Prostate gland (tissue), 2 donors: ENCODE results near the gene FRMPD4. TPM values are rescaled to one million over a fixed set of nuclear protein-coding genes. Genes with fewer than 3 reads are reported as not detected.

Source experiments
- DNase-seq: peaks from one replicate; pipeline ENCODE4 v3.0.0-alpha.2; 2019; ENCODE audit warnings: low spot score
- H3K27ac ChIP-seq, 2 donors: fragments of 200-600 bp; sonication (generic); 2 replicates each; pipeline ENCODE4 v1.5.1; 2017 to 2019
- H3K27me3 ChIP-seq: fragments of 200-600 bp; sonication (generic); replicated peaks from 2 replicates; pipeline ENCODE4 v1.5.1; 2019; ENCODE audit not compliant: insufficient read depth
- H3K36me3 ChIP-seq, 2 donors: fragments of 200-600 bp; sonication (generic); 1 replicate in 1 of 2; 2 replicates in 1 of 2; pipeline versions ENCODE4 v1.5.1 to v1.8.1; 2017 to 2019
- H3K4me1 ChIP-seq: fragments of 200-600 bp; sonication (generic); replicated peaks from 2 replicates; pipeline ENCODE4 v1.5.1; 2019
- H3K4me3 ChIP-seq, 2 donors: fragments of 200-600 bp; sonication (generic); 2 replicates each; pipeline ENCODE4 v1.5.1; 2017 to 2019
- H3K9me3 ChIP-seq: fragments of 200-600 bp; sonication (generic); 2 replicates; pipeline ENCODE4 v1.5.1; 2017
- POLR2A ChIP-seq: fragments of 450-650 bp; IDR thresholded peaks from one replicate; pipeline ENCODE4 v1.6.1; 2016; ENCODE audit warnings: antibody characterized with exemption, mild to moderate bottlenecking
- POLR2AphosphoS5 ChIP-seq: sonication (generic); formaldehyde crosslinking; IDR thresholded peaks from one replicate; pipeline ENCODE4 v1.6.1; 2017; ENCODE audit warnings: antibody characterized with exemption
- WGBS: methylation state at CpG from one replicate; pipeline ENCODE4 v1.1.5; 2018; 5-methylcytosine and 5-hydroxymethylcytosine counted together
- intact Hi-C: fragments of 100-400 bp; cut with DNase I; formaldehyde crosslinking; loops from one replicate; pipeline ENCODE4 v1.14.2; 2022
- total RNA-seq, 2 donors: library from RNA; depleted of rRNA; stranded (reverse); fragments of >200 nt; gene quantifications; one replicate each; pipeline ENCODE4 v1.1.0, GENCODE V29; 2016
- TF ChIP-seq, protein P1 (sequence below), 4 experiments: fragments of 200-600 bp in 2 of 4; fragments of 450-650 bp in 2 of 4; sonication (generic) in 2 of 4; IDR thresholded peaks; 1 replicate in 3 of 4; 2 replicates in 1 of 4; pipeline ENCODE4 v1.5.1; 2016 to 2019; ENCODE audit warnings: antibody characterized with exemption in 4 of 4, mild to moderate bottlenecking in 2 of 4, moderate library complexity in 2 of 4

The FRMPD4 gene
- total RNA-seq, 2 donors from 2014 or later, result 0.09 to 1.2 TPM

DNA sequence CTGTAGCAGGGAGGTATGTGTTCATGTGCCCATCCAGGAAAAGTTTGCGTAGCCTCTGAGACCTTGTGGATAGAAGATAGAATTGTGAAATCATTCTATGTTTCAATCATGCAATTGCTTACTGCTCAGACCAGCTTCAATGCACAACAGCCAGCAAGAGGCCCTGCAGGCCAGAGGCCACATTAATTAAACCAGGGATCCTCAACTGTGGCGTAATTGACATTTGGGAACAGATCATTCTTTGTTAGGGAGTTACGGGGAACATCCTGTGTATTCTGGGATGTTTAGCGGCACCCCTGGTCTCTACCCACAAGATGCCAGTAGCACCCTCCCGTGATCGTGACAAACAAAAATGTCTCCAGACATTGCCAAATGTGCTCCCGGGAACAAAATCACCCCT is 566.4 kb downstream of the FRMPD4 start:
- H3K36me3 ChIP-seq, result no peaks in the 10 kb centered on the region
- H3K4me1 ChIP-seq, result no peaks in the 10 kb centered on the region
- WGBS, result 76% methylated on average over 7 of the region's 7 CpGs
- H3K4me3 ChIP-seq, result no peak overlapping the region
- intact Hi-C loops, result no loop called here
- H3K27ac ChIP-seq, result no peak overlapping the region
- no peak for DNase-seq
- TF ChIP-seq POLR2A (no peak), POLR2AphosphoS5 (no peak)
- TF ChIP-seq, protein P1, sequence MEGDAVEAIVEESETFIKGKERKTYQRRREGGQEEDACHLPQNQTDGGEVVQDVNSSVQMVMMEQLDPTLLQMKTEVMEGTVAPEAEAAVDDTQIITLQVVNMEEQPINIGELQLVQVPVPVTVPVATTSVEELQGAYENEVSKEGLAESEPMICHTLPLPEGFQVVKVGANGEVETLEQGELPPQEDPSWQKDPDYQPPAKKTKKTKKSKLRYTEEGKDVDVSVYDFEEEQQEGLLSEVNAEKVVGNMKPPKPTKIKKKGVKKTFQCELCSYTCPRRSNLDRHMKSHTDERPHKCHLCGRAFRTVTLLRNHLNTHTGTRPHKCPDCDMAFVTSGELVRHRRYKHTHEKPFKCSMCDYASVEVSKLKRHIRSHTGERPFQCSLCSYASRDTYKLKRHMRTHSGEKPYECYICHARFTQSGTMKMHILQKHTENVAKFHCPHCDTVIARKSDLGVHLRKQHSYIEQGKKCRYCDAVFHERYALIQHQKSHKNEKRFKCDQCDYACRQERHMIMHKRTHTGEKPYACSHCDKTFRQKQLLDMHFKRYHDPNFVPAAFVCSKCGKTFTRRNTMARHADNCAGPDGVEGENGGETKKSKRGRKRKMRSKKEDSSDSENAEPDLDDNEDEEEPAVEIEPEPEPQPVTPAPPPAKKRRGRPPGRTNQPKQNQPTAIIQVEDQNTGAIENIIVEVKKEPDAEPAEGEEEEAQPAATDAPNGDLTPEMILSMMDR (IDR thresholded peaks at IDR 0.05), result no peak
- no peaks in the 10 kb centered on the region for H3K9me3 ChIP-seq
- no peaks in the 10 kb centered on the region for H3K27me3 ChIP-seq

DNA sequence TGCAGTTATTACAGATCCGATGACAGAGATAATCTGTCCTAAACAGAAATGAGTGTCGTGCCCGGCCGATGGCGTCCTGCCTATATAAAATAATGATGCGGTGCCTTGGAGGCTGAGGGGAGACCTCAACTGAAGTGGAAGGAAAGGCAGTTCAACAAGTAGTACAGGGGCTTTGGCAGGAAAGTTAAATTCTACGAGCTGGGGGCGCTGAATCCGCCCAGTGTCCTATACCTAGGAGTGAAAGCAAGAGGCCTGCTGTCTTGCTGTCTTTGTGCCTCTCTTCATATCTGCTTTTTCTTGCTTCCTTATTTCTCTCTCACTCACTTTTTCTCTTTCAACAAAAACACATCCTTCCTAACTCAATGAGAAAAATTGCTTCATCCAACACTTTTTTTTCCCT is 570.8 kb downstream of the FRMPD4 start:
- Histone ChIP-seq H3K27ac (no peak overlapping the region), H3K4me1 (no peaks in the 10 kb centered on the region), H3K9me3 (no peaks in the 10 kb centered on the region), H3K4me3 (no peak overlapping the region), H3K27me3 (no peaks in the 10 kb centered on the region), H3K36me3 (no peaks in the 10 kb centered on the region)
- WGBS, result 86% methylated on average over 9 of the region's 9 CpGs
- intact Hi-C loops, result no loop called here
- TF ChIP-seq POLR2A (no peak), POLR2AphosphoS5 (no peak)
- TF ChIP-seq, protein P1 (IDR thresholded peaks at IDR 0.05), result no peak
- DNase-seq, result no peak

DNA sequence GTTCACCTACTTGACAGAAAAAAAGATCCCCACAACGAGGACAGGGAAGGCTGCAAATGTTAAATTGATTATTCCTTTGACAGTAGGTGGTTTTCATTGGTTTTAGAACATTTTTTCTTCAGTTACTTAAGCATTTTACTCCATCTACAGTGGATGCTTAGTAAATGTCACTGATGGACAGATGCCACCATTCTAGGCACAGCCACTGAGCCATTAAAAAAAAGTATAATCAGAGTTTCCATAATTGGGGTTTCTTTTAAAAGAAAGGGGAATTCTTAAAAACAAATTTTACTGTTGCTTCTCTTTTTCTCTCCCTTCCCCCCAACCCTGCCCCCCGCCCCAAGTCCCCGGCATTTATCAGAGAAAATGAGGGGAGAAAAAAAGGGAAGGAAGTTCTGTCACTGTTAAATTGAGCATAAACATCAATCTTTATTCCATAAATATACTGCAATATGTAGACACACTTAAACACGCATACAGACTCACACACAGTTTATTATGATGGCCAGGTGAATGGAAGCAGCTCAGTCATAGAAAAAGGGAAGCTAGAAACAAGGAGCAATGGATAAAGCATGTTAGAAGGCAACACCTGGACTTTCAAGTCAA is 573.3 kb downstream of the FRMPD4 start:
- H3K4me3 ChIP-seq, result no peak overlapping the region
- H3K27ac ChIP-seq, result no peak overlapping the region
- H3K4me1 ChIP-seq, result no peaks in the 10 kb centered on the region
- no peaks in the 10 kb centered on the region for H3K27me3 ChIP-seq
- no peaks in the 10 kb centered on the region for H3K36me3 ChIP-seq
- H3K9me3 ChIP-seq, result no peaks in the 10 kb centered on the region
- DNase-seq, result no peak
- 70% methylated on average over 4 of the region's 4 CpGs for WGBS
- intact Hi-C loops, result no loop called here
- no peak for TF ChIP-seq POLR2AphosphoS5
- TF ChIP-seq POLR2A, result no peak

DNA sequence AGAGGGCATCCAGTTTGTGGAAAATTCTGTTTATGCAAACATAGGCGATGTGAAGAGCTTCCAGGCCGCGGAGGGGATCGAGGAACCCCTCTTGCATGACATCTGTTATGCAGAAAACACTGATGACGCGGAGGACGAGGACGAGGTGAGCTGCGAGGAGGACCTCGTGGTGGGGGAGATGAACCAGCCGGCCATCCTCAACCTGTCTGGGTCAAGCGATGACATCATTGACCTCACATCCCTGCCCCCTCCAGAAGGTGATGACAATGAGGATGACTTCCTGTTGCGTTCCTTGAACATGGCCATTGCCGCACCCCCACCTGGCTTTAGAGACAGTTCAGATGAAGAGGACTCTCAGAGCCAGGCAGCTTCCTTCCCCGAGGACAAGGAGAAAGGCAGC is 578.3 kb downstream of the FRMPD4 start:
- TF ChIP-seq, protein P1 (IDR thresholded peaks at IDR 0.05), result no peak
- Histone ChIP-seq H3K4me1 (no peaks in the 10 kb centered on the region), H3K4me3 (no peak overlapping the region), H3K27me3 (no peaks in the 10 kb centered on the region), H3K36me3 (no peaks in the 10 kb centered on the region), H3K27ac (no peak overlapping the region), H3K9me3 (no peaks in the 10 kb centered on the region)
- intact Hi-C loops, result no loop called here
- WGBS, result 83% methylated on average over 12 of the region's 15 CpGs
- no peak for DNase-seq

DNA sequence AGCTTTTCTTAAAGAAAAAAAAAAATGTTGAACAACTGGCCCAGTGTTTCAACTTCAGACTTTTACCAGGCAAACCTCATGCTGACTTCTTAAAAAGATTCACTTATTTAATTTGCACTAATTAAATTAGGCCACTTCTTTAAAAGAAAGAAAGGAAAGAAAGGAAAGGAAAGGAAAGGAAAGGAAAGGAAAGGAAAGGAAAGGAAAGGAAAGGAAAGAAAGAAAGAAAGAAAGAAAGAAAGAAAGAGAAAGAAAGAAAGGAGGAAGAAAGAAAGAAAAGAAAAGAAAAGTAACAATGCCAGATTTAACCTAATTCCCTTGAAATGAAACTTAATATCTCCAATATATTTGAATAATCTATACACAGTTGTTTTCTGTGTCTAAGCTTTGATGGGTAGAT is 581.6 kb downstream of the FRMPD4 start:
- intact Hi-C loops, result no loop called here

More for the DNA sequence above, 581.6 kb downstream of the FRMPD4 start:
- TF ChIP-seq, protein P1 (IDR thresholded peaks at IDR 0.05), result no peak
- no peak for TF ChIP-seq POLR2A
- TF ChIP-seq POLR2AphosphoS5, result no peak
- Histone ChIP-seq H3K27ac (no peak overlapping the region), H3K4me1 (no peaks in the 10 kb centered on the region), H3K27me3 (no peaks in the 10 kb centered on the region), H3K4me3 (no peak overlapping the region), H3K36me3 (no peaks in the 10 kb centered on the region), H3K9me3 (no peaks in the 10 kb centered on the region)
- DNase-seq, result no peak
